ENCODE data around the gene LYSMD1. TPM values are rescaled to one million over a fixed set of nuclear protein-coding genes. Genes with fewer than 3 reads are reported as not detected.
A peak's percentile ranks its signal among the peaks of the same experiment; 100 is the strongest.

LYSMD1 gene
- total and polyA plus RNA-seq, 10 donors, result 2.5 to 10.0 (median 4.5) TPM

DNA sequence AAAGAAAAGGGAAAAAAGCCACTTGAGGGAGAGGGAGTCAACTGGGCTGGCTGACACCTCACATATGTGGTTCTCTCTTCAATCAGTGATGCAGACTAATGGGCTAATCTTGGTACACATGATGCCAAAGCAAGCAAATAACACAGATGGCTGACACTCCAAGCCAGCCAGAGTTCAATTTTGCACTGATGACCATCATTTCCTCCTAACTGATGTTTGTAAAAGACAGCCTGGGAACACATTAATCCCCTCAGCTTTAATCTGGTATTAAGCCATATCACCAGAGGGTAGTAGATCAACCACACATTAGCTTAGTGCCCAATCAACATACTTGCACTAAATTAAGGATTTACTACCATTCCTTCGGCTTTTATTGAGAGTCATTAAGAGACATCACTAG, 21.5 kb upstream of the LYSMD1 start:
- peaks cover 0 to 48% (median 37%) of the 10 kb centered on the region in 6 donors for H3K36me3 ChIP-seq
- no peaks in the 10 kb centered on the region for H3K9me3 ChIP-seq
- DNase-seq, result no peak
- 85 to 100% (median 95%) methylated on average over 1 of the region's 1 CpG for WGBS, 5 donors
- TF ChIP-seq, protein P1, sequence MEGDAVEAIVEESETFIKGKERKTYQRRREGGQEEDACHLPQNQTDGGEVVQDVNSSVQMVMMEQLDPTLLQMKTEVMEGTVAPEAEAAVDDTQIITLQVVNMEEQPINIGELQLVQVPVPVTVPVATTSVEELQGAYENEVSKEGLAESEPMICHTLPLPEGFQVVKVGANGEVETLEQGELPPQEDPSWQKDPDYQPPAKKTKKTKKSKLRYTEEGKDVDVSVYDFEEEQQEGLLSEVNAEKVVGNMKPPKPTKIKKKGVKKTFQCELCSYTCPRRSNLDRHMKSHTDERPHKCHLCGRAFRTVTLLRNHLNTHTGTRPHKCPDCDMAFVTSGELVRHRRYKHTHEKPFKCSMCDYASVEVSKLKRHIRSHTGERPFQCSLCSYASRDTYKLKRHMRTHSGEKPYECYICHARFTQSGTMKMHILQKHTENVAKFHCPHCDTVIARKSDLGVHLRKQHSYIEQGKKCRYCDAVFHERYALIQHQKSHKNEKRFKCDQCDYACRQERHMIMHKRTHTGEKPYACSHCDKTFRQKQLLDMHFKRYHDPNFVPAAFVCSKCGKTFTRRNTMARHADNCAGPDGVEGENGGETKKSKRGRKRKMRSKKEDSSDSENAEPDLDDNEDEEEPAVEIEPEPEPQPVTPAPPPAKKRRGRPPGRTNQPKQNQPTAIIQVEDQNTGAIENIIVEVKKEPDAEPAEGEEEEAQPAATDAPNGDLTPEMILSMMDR (IDR thresholded peaks at IDR 0.05 in 8 of 11, conservative IDR thresholded peaks at IDR 0.05 in 3 of 11), result no peak
- no peak for TF ChIP-seq POLR2AphosphoS5 (IDR thresholded peaks at IDR 0.05)
- no peak for TF ChIP-seq POLR2A (IDR thresholded peaks at IDR 0.05)
- no peak overlapping the region for H3K4me3 ChIP-seq
- intact Hi-C loops (cut with DNase I; ENCODE audit: low total_unique reads), result no loop called here
- no peaks in the 10 kb centered on the region for H3K27me3 ChIP-seq (replicated peaks in 1 of 7)
- no peak overlapping the region for H3K27ac ChIP-seq
- peaks cover 16 to 42% (median 28%) of the 10 kb centered on the region in 6 donors for H3K4me1 ChIP-seq

DNA sequence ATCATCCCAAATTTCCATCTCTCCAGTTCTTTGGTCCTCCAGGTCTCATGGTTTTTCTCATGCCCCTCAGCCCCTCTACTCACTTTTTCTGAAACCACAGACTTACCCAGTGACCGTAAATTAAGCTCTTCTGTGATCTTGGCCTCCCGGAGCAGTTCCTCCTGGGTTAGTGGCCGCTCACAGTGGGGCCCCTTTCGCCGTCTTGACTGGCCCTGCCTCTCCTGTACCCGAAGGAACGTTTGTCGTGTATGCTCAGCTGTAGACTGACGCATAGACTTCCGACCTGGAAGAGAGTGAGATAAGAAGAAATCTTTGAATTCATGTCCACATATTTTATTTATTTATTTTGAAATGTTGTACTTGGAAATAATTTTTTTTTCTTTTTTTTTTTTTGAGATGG, 18.5 kb upstream of the LYSMD1 start:
- WGBS, 5 donors, result 95 to 97% (median 95%) methylated on average over 10 of the region's 10 CpGs
- Histone ChIP-seq H3K4me1 (peaks cover 14 to 29% (median 21%) of the 10 kb centered on the region in 6 donors), H3K36me3 (peaks cover 4 to 78% (median 67%) of the 10 kb centered on the region in 6 donors), H3K27ac (no peak overlapping the region), H3K9me3 (no peaks in the 10 kb centered on the region), H3K4me3 (no peak overlapping the region), H3K27me3 (replicated peaks in 1 of 7) (no peaks in the 10 kb centered on the region)
- DNase-seq, result peak; percentile 37
- intact Hi-C loops (cut with DNase I; ENCODE audit: low total_unique reads), result no loop called here
- TF ChIP-seq POLR2AphosphoS5 (IDR thresholded peaks at IDR 0.05), result no peak

DNA sequence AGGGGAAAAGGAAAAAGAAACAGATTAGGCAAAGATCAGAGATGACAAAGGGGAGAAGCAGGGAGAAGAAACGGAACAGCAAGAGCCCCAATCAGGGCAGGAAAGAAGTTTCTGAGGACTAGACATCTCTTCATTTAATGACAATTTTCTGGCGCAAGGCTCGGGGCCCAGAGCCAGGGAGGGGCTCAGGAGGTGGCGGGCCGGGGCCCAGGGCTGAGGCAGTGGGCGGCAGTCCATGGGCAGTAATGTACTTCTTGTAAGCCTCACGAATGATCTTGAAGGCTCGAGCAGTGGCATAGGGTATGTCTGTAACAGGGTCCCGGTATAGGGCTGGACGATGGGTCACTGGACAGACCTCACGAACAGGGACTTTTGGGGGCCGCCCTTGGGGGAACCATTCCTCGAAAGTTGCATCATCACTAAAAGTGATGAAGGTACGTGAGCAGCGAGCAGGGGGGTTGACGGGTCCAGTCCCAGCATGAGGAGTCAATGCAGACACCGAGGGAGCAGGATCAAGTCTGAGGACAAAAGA, 10.9 kb upstream of the LYSMD1 start:
- WGBS, 5 donors, result 94 to 97% (median 95%) methylated on average over 17 of the region's 17 CpGs
- TF ChIP-seq, protein P1 (IDR thresholded peaks at IDR 0.05 in 8 of 11, conservative IDR thresholded peaks at IDR 0.05 in 3 of 11), result no peak
- no peak for TF ChIP-seq POLR2AphosphoS5 (IDR thresholded peaks at IDR 0.05)
- no peak for TF ChIP-seq POLR2A (IDR thresholded peaks at IDR 0.05)
- DNase-seq, result peak; percentile 52
- Histone ChIP-seq H3K27me3 (replicated peaks in 1 of 7) (no peaks in the 10 kb centered on the region), H3K4me3 (no peak overlapping the region), H3K36me3 (peaks cover 4 to 100% (median 85%) of the 10 kb centered on the region in 6 donors), H3K27ac (no peak overlapping the region), H3K9me3 (no peaks in the 10 kb centered on the region), H3K4me1 (peaks cover 0 to 6% (median 2%) of the 10 kb centered on the region in 6 donors)
- intact Hi-C loops (cut with DNase I; ENCODE audit: low total_unique reads), result no loop called here

DNA sequence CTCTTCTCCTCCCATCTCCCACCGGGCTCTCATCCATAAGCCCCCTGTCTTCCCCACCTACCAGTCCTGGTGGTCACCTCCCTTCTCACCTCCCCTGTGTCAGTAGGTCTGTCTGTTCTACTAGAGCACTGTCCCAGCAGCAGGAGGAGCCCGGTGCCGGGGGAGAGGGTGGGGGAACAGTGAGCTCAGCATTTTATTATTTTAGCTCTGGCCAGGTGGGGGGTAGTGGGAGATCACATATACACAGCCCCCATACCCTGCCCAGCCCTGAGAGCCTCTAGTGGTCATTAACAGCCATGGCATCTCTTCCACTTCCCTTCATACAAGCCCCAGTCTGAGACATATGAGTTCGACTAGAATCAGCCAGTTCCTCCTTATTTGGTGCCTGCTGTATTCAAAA, 10.2 kb upstream of the LYSMD1 start, which contains the start of gene TMOD4:
Gene TMOD4, minus strand, starts transcription at position 119 of the 400 bp plus-strand sequence. CDS start 1,106 bp downstream, outside the sequence.
- intact Hi-C loops (cut with DNase I; ENCODE audit: low total_unique reads), result no loop called here
- no peak within 1 kb of the TSS for H3K4me3 ChIP-seq
- peak; percentile 41 for DNase-seq
- H3K36me3 ChIP-seq, result peaks cover 4 to 100% (median 81%) of the 10 kb centered on the region in 6 donors
- H3K27me3 ChIP-seq (replicated peaks in 1 of 7), result no peaks in the 10 kb centered on the region
- TF ChIP-seq, protein P1 (IDR thresholded peaks at IDR 0.05 in 8 of 11, conservative IDR thresholded peaks at IDR 0.05 in 3 of 11), result peak in 9 of 11 experiments; percentile 7 to 62 (median 35)
- TF ChIP-seq POLR2AphosphoS5 (IDR thresholded peaks at IDR 0.05), result no peak
- H3K27ac ChIP-seq, result peak within 1 kb of the TSS in 2 of 8 donors; percentile 28 to 47
- 57 to 66% (median 62%) methylated on average over 4 of the region's 4 CpGs for WGBS, 5 donors
- H3K9me3 ChIP-seq, result no peaks in the 10 kb centered on the region
- H3K4me1 ChIP-seq, result peaks cover 0 to 6% (median 2%) of the 10 kb centered on the region in 6 donors
